Cortex of kidney (tissue), 1 donor: ENCODE results near the gene HIVEP2.

Experiments used
- DNase-seq: peaks from one replicate; lab custom pipeline; 2025; lab: John Stamatoyannopoulos, UW

Gene HIVEP2

DNA sequence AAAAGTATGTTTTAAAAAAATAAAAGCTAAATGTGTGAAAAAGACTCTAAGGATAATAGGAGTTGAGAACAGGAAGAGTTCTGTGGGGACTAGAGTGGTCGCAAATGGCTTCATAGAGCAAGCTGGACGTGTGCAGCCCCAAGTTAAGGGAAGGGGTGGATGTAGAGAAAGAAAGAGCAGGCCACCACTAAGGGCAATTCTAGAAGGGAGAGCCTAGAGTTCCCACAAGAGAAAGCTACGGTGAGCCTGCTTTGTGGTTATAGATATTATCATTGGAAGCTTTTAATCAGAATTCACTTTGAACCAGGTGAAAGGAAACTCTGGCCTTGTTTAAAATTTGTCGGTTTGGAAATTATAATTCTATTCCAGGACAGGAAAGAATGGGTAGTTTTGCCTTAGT, 101.6 kb downstream of the HIVEP2 start:
- no peak for DNase-seq

DNA sequence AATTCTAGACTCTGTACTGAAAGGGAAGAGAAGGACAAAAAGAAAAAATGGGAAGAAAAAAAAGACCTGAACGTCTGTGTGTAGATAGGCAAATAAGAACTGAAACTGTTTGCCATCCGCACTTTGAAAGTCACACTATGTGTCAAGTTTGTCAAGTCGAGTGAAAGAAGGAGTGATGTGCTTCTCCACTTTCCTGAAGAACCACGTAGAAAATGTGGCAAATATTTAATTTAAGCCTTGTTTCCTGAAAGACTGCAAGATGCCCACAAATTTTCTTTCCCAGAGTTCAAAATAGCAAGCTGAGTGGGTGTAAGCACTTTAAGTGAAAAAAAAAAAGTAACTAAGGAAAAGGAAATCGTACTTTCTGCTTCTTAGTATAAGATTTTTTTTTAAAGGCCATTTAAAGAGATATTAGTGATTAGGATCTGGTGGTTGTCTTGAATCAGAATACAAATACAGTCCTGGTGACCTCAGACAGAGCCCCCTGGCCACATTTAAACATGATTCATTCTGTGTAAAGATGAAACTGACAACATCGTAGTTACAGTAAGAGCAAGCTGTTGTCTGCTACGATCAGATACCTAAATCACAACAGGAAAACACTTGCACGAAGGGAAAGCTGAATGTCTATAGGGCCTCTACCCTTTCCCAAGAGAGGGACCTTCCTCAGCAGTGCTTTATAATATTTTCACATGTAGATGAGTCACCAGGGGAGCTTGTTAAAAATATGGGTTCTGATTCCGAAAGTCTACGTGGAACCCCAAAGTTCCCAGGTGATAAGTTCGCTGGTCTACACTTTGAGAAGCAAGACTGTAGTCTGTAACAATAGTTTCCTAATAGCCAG, 102.3 kb downstream of the HIVEP2 start:
- DNase-seq: no peak

DNA sequence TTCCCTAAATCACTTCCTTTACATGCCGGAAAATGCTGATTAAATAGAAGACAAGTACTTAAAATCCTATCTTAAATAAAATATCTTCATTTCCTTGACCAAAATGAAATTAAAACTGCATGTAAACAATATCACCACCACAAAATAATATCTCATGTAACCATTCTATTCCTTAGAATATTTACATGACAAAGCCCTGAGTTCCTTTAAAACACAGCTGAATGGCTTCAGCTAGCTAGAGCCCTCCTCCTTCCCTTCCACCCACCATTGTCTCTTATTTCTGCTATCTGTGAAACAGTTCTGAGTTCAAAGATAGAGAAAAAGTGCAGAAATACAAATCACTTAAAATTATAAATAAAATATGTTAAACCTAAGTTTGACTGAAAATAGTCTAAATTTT, 103.1 kb downstream of the HIVEP2 start:
- DNase-seq: no peak

DNA sequence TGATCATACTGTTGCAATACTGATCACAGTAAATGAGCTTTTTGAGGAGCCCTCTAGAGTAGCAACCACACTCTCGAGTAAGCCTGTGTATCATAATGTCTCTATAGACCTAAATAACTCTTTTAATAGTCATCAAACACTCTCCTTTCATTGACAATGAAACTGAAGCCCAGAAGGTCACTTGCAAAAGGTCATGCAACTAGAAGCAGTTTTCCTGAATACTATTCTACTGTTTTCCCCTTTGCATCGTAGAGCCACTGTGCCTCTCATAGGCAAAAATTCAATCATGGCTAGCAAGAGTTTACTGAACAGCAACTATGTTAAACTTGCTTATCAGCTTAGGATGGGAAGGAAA, 105.3 kb downstream of the HIVEP2 start:
- no peak for DNase-seq

DNA sequence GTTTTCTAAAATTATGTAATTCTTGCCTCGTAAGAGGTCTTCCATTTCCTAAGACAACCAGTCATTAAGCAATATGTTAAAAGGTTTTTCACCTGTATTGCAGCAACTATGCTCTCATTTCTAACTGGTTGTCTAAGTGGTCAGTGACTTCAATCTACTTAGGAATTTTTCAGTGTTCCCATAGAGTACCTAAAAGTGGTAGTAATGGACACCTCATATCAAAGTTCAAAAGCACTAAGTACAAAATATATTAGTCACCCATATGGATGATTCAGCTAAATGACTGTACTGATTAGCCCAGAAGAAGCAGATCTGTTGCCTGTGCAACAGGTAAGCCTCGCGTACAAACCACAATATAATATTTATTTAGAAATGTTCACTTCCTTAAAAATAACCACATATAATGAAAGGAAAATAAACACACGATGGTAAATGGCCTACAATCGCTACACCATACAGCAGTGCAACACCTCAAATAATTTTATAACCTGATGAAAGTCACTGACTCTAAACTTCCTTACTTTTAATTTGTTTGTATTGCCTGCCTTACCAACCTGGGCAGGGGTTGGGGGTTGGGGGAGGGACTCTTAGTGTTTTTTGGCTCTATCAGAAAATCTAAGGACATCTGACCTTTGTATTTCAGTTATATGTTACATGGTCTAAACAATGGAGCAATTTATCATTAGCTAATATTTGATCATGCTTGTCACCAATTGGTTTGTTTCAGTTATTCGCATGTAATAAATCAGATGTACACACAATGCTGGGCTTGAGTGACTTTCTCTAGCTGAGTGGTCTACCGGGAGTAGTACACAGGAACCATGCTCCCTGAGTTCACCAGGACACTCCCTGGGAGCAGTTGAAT, 105.9 kb downstream of the HIVEP2 start:
- no peak for DNase-seq

DNA sequence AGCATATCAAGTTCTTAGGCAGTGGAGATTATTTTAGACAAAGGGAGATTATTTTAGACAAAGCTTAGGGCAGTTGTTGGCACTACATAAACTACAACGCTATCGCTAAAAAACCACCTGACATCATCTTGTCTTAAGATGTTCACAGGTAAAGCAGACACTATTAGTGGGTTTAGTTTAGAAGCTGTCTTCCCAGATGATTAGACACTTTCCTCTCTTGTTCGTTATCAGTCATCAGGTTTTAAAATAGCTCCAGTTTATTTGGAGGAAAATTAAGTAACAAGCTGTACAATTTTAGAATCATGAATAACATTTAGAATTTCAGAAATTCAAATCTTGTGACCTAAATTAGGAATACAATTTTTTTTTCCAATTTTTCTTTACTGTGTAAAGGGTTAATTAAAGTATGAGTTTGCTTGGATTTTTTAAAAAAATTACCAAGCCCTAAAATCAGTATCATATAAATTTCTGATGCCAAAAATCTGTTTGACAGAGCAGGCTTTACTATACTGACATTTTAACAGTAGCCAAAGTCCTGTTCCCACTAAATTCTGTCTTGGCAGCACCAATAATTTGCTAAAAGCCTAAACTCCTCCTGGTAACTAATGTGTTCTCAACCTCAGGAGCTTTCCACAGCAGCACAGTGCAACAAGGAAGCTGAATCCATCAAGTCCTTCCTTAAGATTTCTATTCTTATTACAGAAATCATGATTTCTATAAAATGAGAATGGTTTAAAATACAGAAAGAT, 109.0 kb downstream of the HIVEP2 start:
- no peak for DNase-seq

DNA sequence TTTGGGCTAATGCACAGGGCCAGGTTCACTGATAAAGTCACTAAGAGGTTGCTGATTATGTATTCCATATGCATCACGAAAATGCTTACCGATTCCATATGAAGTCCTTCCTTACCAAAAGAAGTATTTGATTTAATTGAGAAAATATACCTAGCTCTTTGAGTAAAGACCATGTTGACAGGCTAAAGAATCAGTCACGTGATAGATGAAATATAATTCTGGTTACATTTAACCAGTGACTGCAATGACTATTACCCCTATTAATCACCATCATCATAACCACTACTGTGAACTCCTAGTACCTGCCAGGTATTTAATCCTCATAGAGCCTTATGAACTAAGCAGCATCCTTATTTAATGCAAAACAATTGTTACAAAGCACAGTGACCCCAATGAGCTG, 110.1 kb downstream of the HIVEP2 start:
- DNase-seq: no peak

DNA sequence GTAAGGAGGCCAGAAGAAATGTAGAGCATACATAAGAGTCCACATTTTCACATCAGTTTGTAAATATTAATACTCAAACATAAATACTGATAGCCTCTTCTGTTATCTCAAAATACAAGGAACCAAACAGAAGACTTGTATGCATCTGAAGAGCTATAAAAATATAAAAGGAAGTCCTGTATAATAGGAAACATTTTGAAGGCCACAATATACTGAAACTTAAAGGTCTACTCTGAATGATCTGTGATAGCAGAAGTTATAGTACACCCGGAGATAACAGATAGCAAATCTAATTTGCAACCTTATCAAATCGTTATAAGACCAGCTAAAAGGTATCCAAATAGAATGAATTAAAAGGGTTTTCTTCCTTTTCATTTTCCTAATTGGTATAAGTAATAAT, 111.2 kb downstream of the HIVEP2 start:
- no peak for DNase-seq

DNA sequence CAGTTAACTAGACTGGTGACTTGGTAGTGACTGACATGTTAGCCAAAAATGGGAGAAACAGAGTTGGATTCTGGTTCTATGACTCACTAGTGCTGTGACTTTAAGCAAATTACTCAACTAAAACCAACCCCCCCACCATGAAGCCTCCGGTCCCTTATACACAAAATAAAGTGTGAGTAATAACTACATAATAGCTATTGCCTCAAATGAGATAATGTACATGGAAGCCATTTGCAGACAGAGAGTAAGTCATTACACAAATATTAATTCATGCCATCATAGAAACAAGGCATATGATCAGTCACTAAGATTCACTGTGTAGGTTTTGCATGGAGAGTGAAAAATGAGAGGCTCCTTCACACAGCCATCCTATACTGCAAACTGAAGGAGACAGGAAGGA, 111.9 kb downstream of the HIVEP2 start:
- DNase-seq: no peak

DNA sequence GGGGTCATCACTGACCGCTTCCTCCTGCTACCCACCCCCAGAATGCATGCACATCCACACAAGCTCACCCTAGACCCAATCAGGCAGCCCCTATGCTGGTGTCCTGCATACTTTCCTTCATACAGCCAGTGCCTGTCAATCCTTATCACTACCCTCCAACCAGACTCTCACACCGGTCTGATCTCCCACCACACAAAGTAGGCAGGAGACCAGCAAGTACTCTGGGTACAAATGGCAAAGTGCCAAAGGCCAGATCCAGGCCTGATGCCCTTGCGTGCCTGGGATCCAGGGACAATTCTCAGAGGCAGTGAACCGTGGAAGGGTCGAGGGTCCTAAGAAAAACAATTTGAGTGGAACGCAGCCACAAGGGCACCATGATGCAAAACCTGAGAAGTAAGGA, 114.2 kb downstream of the HIVEP2 start:
- no peak for DNase-seq

DNA sequence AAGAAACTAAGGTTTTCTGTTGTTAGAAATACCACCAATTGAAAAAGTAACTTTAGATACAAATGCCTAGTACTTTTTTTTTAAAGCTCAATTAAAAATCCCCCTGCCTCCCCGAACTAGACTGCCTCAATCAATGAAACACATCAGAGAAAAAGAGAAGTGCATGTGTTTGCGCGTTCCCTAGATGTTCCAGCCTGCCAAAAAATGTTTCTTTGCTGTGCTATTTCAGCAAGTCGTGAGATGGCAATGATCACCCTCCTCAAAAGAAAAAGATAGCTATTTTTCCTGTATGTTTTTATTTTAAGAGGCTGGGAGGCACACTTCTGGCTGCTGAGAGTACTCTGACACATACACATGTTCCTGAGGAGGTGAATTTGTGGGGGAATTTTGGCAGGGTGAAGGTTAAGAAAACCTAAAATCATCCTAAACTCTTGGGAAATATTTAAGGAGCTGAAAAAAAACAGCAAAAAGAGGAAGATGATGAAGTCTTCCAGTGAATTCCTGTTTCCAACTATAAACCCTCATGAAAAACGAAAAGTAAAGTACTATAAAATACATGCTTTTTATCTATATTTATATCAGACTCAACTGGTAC, 114.8 kb downstream of the HIVEP2 start:
- DNase-seq: no peak

DNA sequence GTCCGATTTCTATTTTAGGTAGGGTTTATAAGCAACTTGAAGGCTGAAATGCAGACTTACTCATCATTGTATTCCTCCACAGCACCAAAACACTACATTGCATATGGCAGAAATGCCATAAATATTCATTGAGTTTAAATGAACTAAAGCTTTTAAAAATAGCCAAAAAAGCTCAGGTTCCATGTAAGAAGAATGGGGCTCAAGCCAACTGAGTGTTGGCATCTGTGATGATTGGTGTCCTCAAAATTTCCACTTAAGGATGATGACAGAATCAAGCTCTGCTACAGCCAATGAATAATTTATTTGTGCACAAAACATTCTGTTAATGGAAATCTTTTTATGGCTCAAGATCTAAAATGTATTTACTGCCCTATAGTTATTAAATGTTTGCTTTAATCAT, 115.4 kb downstream of the HIVEP2 start:
- DNase-seq: no peak

DNA sequence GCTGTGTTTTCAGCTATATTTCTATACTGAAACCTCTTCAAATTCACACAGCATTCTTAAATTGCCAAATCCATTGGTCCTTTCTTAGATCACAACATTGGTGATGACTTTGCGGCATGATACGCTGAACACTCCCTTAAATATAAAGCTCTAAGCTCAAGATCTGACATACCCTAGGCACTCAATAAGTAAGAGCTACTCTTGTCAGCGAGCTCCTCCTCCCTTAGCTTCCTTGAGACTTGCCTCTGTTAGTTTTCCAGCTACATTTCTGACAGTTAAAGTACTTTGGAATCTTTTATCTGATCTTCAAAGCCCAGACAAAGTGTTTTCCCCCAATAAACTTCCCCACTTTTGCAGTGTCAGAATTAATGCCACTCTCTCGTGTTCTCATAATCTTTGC, 117.0 kb downstream of the HIVEP2 start:
- DNase-seq: no peak

DNA sequence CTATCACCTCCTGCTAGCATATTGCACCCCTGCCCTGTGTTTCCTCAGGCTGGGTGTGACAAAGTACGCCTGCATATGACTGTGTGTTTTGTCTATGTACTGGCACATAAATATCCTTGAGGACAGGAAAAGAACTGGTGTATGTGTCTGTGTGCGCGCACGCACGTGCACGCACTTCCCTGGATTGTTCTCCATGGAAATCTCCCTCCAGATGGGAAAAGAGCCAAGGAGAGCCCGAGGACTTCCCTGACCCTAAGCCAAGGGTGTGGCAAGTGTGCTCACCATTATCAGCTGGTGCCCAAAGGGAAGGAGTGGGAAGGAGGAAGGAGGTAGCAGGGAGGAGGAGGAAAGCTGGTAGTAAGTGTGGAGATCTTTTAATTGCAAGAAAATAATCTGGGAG, 117.6 kb downstream of the HIVEP2 start:
- no peak for DNase-seq

DNA sequence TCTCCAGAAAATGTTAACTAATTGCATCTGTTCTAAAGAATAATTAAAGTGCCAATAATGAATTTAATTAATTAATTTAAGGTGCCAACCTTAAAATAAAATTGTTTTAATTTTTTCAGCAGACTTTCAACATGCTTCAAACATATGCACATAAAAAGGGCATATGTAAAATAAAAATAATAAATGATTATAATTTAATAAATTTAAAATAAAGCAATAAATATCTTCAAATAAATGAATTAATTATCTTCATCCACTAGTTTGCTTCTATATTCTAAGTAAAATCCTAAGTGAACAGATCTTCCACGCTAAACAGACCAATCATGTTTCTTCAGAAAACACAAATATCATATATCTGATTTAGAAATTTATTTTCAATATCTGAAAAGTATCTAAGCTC, 119.2 kb downstream of the HIVEP2 start:
- DNase-seq: no peak

DNA sequence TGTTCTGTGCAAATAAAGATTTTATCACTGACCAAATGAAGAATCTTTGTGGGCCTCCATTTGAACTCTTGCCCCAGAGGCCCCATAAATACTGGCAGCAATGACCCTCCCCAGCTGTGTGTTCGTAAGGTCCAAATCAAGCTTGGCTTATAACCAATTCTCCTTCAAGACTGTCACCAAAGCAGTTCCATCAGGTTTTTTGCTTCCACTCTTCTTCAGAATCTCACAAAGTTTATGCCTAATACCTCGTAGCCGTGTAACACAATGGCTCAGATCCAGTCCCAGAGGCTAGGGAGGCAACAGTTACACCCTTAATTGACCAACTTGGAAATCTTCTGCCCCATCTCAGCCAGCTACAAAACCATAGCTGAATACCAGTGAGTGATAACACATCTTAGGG, 120.5 kb downstream of the HIVEP2 start:
- no peak for DNase-seq

DNA sequence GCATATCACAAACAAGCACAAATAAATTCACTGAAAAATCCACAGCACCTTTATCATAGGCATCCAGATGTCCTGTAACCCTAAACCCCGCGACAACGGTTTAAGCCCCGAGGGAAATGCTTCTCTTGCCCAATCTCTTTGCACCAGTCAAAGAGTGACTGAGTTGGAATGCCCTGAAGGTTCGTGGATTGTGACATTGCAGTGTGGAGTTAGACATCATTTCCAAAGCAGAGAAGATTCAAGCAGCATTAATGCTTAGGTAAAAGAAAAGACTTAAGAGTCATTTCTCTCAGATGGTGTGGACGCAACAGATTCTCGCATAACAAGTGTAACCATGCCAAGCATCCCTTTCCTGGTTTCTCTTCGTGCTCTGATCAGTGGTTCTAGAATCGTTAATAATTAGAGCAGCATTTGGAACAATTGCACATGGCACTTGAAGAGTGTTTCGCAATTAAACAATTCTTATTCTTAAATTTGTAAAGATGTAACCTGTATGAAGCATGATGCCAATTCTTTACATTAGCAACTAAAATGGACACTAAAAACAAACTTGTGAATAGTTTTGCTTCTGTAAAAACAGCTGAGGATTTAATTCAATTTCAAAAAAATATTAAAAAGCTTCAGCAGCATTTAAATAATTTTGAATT, 121.6 kb downstream of the HIVEP2 start:
- no peak for DNase-seq

DNA sequence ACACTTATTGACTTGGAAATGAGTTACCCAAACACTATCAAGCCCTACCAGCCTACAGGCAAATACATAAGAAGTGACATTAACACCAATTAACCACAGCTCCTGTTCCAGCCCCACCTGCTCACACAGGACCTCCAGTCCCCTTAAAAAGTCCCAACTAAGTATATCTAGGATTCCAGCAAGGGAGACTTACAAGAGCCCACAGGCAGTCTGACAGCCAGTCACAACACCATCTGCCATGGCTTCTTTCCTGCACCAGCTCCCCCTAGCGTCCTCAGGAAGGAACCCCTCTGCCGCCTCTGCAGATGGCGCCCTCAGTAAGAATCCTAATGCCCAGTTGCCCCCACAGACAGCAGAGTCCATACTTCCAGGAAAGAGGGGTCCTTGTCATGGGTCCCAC, 122.1 kb downstream of the HIVEP2 start:
- DNase-seq: no peak

DNA sequence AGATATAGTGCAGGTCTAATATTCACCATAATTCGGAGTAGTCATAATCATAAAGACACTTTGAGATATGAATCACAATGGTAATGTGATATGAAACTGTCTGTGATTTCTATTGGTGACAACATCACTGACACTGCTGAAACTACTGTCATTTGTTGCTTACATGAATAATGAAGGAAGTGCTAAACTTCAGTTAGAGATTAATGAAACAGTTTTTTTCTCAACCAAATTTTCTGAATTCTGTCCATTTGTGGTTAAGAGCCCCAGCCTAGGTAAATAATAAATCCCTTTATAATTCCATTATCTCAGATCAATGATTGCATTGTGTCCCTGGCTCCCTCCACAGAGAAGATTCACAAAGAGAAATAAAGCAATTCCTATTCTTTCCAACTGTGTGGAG, 122.6 kb downstream of the HIVEP2 start:
- DNase-seq: no peak

DNA sequence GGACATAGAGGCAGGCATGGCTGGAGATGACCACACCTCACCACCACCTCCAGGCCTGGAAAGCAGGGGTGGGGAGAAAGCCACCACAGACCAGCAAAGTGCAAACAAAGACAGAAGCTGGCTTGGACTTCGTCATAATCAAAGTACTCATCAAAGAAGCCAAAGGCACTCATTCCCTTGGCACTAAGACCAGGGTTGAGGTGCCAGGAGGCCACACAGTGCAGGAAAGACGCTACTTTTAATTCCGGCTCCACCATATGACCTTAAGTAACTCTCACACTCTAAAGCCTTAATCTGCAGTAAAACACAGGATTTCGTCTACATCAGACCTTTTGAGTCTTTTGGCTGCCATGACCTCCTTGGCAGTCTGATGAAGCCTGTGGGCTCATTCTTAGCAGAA, 123.1 kb downstream of the HIVEP2 start:
- no peak for DNase-seq

DNA sequence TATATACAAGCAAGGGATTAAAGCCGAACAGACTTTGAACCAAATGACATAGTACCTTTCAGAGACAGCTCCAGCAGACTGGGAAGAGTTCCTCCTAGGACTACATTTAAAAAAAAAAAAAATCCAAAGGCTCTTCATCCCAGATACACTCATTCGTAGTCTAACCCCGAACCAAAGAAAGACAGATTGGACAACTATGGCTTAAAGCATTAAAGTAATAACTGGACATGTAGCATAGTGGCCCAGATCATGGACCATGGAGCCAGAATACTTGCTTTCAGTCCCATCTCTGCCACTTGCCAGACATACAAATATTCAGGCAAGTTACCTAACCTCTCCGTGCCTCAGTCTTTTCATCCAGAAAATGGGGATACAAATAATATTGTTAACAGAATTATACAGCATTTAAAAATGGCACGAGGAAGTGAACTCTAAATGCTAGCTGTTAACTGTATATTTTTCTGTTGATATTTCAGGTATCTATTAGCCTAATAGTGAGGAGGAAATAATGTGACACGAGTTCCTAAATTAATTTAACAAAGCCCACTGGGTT, 123.7 kb downstream of the HIVEP2 start:
- no peak for DNase-seq
